HEK293 (cell line): ENCODE data around the gene ATMIN.

ENCODE experiments used
- CTCF ChIA-PET: fragments of 350-600 bp; formaldehyde crosslinking; extraction: SDS; loops from one replicate; lab custom pipeline; 2021; ENCODE audit warnings: antibody characterized with exemption; lab: Yijun Ruan, JAX
- POLR2A ChIA-PET: fragments of 300-600 bp; formaldehyde crosslinking; extraction: SDS; loops from one replicate; lab custom pipeline; 2020; ENCODE audit warnings: antibody characterized with exemption, inconsistent platforms; lab: Yijun Ruan, JAX
- H3K27ac ChIP-seq: fragments of 200-500 bp; sonication (Bioruptor generic); 2 replicates; pipeline ENCODE4 v1.5.1; 2014; ENCODE audit warnings: low read depth, low read length, control low read depth, inconsistent platforms; ENCODE audit errors: extremely low read depth
- H3K36me3 ChIP-seq, 2 experiments: fragments of 200-500 bp in 1 of 2; sonication (Bioruptor generic) in 1 of 2; 1 replicate in 1 of 2; 2 replicates in 1 of 2; pipeline ENCODE4 v1.5.1; 2014 to 2017; ENCODE audit warnings: inconsistent platforms in 2 of 2, low read length in 2 of 2; ENCODE audit not compliant: control insufficient read depth in 2 of 2, insufficient read depth in 1 of 2
- H3K4me1 ChIP-seq: fragments of 200-500 bp; sonication (Bioruptor generic); 2 replicates; pipeline ENCODE4 v1.5.1; 2014; ENCODE audit warnings: mild to moderate bottlenecking, low read length, inconsistent platforms; ENCODE audit not compliant: control insufficient read depth, insufficient read depth
- H3K4me3 ChIP-seq: 2 replicates; pipeline ENCODE4 v1.5.1; 2011; ENCODE audit warnings: low read depth, mild to moderate bottlenecking, control low read depth, low read length, moderate library complexity
- H3K9me3 ChIP-seq: fragments of 200-500 bp; sonication (Bioruptor generic); 2 replicates; pipeline ENCODE4 v1.5.1; 2014; ENCODE audit warnings: low read depth, low read length, inconsistent platforms; ENCODE audit not compliant: control insufficient read depth, insufficient read depth
- ATF2 ChIP-seq: fragments of 450-650 bp; formaldehyde crosslinking; IDR thresholded peaks from 2 replicates; pipeline ENCODE4 v1.5.1; 2016; ENCODE audit warnings: missing biosample characterization, missing genetic modification characterization, low read depth
- HOXC10 ChIP-seq: sonication (generic); formaldehyde crosslinking; IDR thresholded peaks from 2 replicates; pipeline ENCODE4 v1.8.1; 2023; ENCODE audit warnings: mild to moderate bottlenecking, missing genetic modification reagents
- HOXD13 ChIP-seq: sonication (generic); formaldehyde crosslinking; IDR thresholded peaks from 2 replicates; pipeline ENCODE4 v1.8.0; 2022; ENCODE audit warnings: missing genetic modification reagents, borderline replicate concordance
- KLF1 ChIP-seq: fragments of 450-650 bp; formaldehyde crosslinking; IDR thresholded peaks from 2 replicates; pipeline ENCODE4 v1.5.1; 2016; ENCODE audit warnings: missing biosample characterization, missing genetic modification characterization
- KLF16 ChIP-seq: fragments of 450-650 bp; formaldehyde crosslinking; IDR thresholded peaks from 2 replicates; pipeline ENCODE4 v1.5.1; 2017; ENCODE audit warnings: missing biosample characterization, missing genetic modification characterization
- KLF8 ChIP-seq: fragments of 450-650 bp; formaldehyde crosslinking; IDR thresholded peaks from 2 replicates; pipeline ENCODE4 v1.5.1; 2016; ENCODE audit warnings: missing biosample characterization, missing genetic modification characterization
- REST ChIP-seq: fragments of 450-650 bp; formaldehyde crosslinking; IDR thresholded peaks from 2 replicates; pipeline ENCODE4 v1.5.1; 2016; ENCODE audit warnings: missing biosample characterization, missing genetic modification characterization
- SCRT1 ChIP-seq: fragments of 450-650 bp; formaldehyde crosslinking; IDR thresholded peaks from 2 replicates; pipeline ENCODE4 v1.5.1; 2016; ENCODE audit warnings: missing biosample characterization, missing genetic modification characterization, borderline replicate concordance
- SCRT2 ChIP-seq: fragments of 450-650 bp; formaldehyde crosslinking; IDR thresholded peaks from 2 replicates; pipeline ENCODE4 v1.5.1; 2016; ENCODE audit warnings: missing biosample characterization, missing genetic modification characterization
- SETDB1 ChIP-seq: IDR thresholded peaks from one replicate; pipeline ENCODE4 v1.6.1; 2017; ENCODE audit warnings: mild to moderate bottlenecking, low read length, moderate library complexity, mixed read lengths; ENCODE audit not compliant: insufficient read length
- ZNF114 ChIP-seq: fragments of 450-650 bp; formaldehyde crosslinking; IDR thresholded peaks from 2 replicates; pipeline ENCODE4 v1.5.0; 2017; ENCODE audit warnings: missing biosample characterization, missing genetic modification characterization
- ZNF138 ChIP-seq: fragments of 450-650 bp; formaldehyde crosslinking; IDR thresholded peaks from 2 replicates; pipeline ENCODE4 v1.5.1; 2016; ENCODE audit warnings: missing biosample characterization, missing genetic modification characterization, borderline replicate concordance
- ZNF19 ChIP-seq: fragments of 450-650 bp; formaldehyde crosslinking; IDR thresholded peaks from 2 replicates; pipeline ENCODE4; 2016; ENCODE audit warnings: missing biosample characterization, missing genetic modification characterization, low read depth
- ZNF324 ChIP-seq: fragments of 450-650 bp; formaldehyde crosslinking; IDR thresholded peaks from 2 replicates; pipeline ENCODE4 v1.5.1; 2016; ENCODE audit warnings: missing biosample characterization, missing genetic modification characterization
- ZNF366 ChIP-seq: fragments of 450-650 bp; formaldehyde crosslinking; conservative IDR thresholded peaks from 2 replicates; pipeline ENCODE4 v1.5.1; 2016; ENCODE audit warnings: missing biosample characterization, missing genetic modification characterization
- ZNF596 ChIP-seq: fragments of 450-650 bp; IDR thresholded peaks from 2 replicates; pipeline ENCODE4 v1.5.0; 2018; ENCODE audit warnings: missing biosample characterization, mild to moderate bottlenecking, missing genetic modification characterization, moderate library complexity
- ZNF660 ChIP-seq: fragments of 450-650 bp; IDR thresholded peaks from 2 replicates; pipeline ENCODE4 v1.5.1; 2018; ENCODE audit warnings: missing biosample characterization, mild to moderate bottlenecking, missing genetic modification characterization
- ZNF776 ChIP-seq: fragments of 450-650 bp; formaldehyde crosslinking; IDR thresholded peaks from 2 replicates; pipeline ENCODE4 v1.5.0; 2017; ENCODE audit warnings: missing biosample characterization, missing genetic modification characterization, borderline replicate concordance
- TF ChIP-seq, protein P1 (sequence below): fragments of 450-650 bp; formaldehyde crosslinking; IDR thresholded peaks from 2 replicates; pipeline ENCODE4 v1.5.1; 2016; ENCODE audit warnings: missing biosample characterization, missing genetic modification characterization
- TF ChIP-seq, protein P2 (sequence below): fragments of 450-650 bp; IDR thresholded peaks from 2 replicates; pipeline ENCODE4 v1.5.1; 2018; ENCODE audit warnings: missing biosample characterization, missing genetic modification characterization
- TF ChIP-seq, protein P3 (sequence below): fragments of 450-650 bp; formaldehyde crosslinking; optimal IDR thresholded peaks from 2 replicates; pipeline ENCODE3; 2016; ENCODE audit warnings: missing biosample characterization, mild to moderate bottlenecking, missing genetic modification characterization
- TF ChIP-seq, protein P4 (sequence below): fragments of 450-650 bp; formaldehyde crosslinking; IDR thresholded peaks from 2 replicates; pipeline ENCODE4 v1.5.1; 2016; ENCODE audit warnings: missing biosample characterization, missing genetic modification characterization

ATMIN gene

GRCh38 chr16:81073560-81074330, 38.1 kb downstream of the ATMIN start (continued):
- TF ChIP-seq ATF2 (tag by site-specific recombination) (no peak), SETDB1 (no peak), ZNF776 (tag by site-specific recombination) (no peak), ZNF19 (tag by site-specific recombination) (no peak), SCRT2 (tag by site-specific recombination) (no peak)
- TF ChIP-seq, protein P1, sequence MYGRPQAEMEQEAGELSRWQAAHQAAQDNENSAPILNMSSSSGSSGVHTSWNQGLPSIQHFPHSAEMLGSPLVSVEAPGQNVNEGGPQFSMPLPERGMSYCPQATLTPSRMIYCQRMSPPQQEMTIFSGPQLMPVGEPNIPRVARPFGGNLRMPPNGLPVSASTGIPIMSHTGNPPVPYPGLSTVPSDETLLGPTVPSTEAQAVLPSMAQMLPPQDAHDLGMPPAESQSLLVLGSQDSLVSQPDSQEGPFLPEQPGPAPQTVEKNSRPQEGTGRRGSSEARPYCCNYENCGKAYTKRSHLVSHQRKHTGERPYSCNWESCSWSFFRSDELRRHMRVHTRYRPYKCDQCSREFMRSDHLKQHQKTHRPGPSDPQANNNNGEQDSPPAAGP (tag by site-specific recombination), result no peak

DNA sequence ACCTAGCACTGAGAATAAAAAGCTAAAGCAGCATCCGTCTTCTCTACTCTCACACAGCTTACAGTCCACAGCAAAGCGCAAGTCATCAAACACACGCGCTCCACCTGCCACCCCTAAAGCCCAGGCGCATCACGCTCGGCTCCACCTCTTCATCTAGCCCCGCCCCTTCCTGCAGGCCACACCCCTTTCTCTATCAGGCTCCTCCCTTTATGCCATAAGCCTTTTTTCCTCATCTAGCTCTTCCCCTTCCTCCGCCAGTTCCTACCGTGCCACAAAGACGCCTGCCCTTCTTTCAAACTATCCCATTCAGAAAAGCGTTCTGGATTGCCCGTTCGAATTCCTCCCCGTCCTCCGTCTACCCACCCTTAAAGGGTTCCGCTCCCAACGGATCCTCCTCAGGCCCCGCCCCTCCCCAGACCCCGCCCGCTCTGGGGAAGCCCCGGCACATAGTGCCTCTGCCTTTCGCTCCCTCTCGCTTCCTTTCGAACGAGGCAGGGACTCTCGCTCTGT, 41.0 kb downstream of the ATMIN start:
- Histone ChIP-seq H3K36me3 (peaks cover 0 to under 1% of the 10 kb centered on the region in 2 experiments; a peak in 2 of 3 replicates), H3K9me3 (no peaks in the 10 kb centered on the region), H3K4me1 (no peaks in the 10 kb centered on the region), H3K4me3 (peak overlapping the region; percentile 82), H3K27ac (no peak overlapping the region)
- POLR2A ChIA-PET, result interaction anchor here (0.7 to 1.4 kb wide), 6 partner anchors 10 to 150 kb away, joined by 3 to 12 read pairs (median 4); partner anchors contain the start of genes CENPN and CMC2
- CTCF ChIA-PET, result interaction anchor here (0.6 to 1.6 kb wide), 2 partner anchors 42 to 51 kb away, joined by 3 to 10 read pairs; partner anchors contain the start of gene ATMIN
- TF ChIP-seq SCRT1 (tag by site-specific recombination) (no peak), REST (tag by site-specific recombination) (no peak), ZNF114 (tag by site-specific recombination) (no peak), ZNF324 (no peak), ZNF596 (tag by site-specific recombination) (peak; percentile 64), KLF1 (tag by site-specific recombination) (peak; percentile 39; the same call in 1 of the 2 replicates), ZNF660 (tag by site-specific recombination) (no peak), KLF8 (tag by site-specific recombination) (peak; percentile 74), HOXD13 (CRISPR knock-in tag) (no peak), KLF16 (tag by site-specific recombination) (peak; percentile 67; the same call in 1 of the 2 replicates), HOXC10 (CRISPR knock-in tag) (no peak), ZNF138 (tag by site-specific recombination) (no peak), ZNF366 (tag by site-specific recombination) (0 out of 2 replicates have a peak, but pooled peaks have one; percentile 20)
- TF ChIP-seq, protein P2, sequence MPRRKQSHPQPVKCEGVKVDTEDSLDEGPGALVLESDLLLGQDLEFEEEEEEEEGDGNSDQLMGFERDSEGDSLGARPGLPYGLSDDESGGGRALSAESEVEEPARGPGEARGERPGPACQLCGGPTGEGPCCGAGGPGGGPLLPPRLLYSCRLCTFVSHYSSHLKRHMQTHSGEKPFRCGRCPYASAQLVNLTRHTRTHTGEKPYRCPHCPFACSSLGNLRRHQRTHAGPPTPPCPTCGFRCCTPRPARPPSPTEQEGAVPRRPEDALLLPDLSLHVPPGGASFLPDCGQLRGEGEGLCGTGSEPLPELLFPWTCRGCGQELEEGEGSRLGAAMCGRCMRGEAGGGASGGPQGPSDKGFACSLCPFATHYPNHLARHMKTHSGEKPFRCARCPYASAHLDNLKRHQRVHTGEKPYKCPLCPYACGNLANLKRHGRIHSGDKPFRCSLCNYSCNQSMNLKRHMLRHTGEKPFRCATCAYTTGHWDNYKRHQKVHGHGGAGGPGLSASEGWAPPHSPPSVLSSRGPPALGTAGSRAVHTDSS (tag by site-specific recombination), result no peak
- TF ChIP-seq, protein P3, sequence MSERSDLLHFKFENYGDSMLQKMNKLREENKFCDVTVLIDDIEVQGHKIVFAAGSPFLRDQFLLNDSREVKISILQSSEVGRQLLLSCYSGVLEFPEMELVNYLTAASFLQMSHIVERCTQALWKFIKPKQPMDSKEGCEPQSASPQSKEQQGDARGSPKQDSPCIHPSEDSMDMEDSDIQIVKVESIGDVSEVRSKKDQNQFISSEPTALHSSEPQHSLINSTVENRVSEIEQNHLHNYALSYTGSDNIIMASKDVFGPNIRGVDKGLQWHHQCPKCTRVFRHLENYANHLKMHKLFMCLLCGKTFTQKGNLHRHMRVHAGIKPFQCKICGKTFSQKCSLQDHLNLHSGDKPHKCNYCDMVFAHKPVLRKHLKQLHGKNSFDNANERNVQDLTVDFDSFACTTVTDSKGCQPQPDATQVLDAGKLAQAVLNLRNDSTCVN (tag by site-specific recombination), result peak; percentile 12
- TF ChIP-seq, protein P4, sequence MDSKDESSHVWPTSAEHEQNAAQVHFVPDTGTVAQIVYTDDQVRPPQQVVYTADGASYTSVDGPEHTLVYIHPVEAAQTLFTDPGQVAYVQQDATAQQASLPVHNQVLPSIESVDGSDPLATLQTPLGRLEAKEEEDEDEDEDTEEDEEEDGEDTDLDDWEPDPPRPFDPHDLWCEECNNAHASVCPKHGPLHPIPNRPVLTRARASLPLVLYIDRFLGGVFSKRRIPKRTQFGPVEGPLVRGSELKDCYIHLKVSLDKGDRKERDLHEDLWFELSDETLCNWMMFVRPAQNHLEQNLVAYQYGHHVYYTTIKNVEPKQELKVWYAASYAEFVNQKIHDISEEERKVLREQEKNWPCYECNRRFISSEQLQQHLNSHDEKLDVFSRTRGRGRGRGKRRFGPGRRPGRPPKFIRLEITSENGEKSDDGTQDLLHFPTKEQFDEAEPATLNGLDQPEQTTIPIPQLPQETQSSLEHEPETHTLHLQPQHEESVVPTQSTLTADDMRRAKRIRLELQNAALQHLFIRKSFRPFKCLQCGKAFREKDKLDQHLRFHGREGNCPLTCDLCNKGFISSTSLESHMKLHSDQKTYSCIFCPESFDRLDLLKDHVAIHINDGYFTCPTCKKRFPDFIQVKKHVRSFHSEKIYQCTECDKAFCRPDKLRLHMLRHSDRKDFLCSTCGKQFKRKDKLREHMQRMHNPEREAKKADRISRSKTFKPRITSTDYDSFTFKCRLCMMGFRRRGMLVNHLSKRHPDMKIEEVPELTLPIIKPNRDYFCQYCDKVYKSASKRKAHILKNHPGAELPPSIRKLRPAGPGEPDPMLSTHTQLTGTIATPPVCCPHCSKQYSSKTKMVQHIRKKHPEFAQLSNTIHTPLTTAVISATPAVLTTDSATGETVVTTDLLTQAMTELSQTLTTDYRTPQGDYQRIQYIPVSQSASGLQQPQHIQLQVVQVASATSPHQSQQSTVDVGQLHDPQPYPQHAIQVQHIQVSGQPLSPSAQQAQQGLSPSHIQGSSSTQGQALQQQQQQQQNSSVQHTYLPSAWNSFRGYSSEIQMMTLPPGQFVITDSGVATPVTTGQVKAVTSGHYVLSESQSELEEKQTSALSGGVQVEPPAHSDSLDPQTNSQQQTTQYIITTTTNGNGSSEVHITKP, result peak; percentile 67
